SU-DHL-6 (cell line): ENCODE results near the gene CASKIN2.

Experiments used
- H2AFZ ChIP-seq: fragments of 200-600 bp; sonication (generic); 2 replicates; pipeline ENCODE4 v1.6.1; 2014; ENCODE audit warnings: low read depth, mild to moderate bottlenecking, moderate library complexity, mixed read lengths, antibody characterized with exemption, low read length; ENCODE audit not compliant: severe bottlenecking
- H3F3A ChIP-seq: fragments of 200-600 bp; shearing (Covaris generic); 2 replicates; pipeline ENCODE4 v1.6.0; 2016; ENCODE audit warnings: antibody characterized with exemption, mild to moderate bottlenecking; ENCODE audit not compliant: insufficient read depth
- H3K27ac ChIP-seq: fragments of 200-600 bp; sonication (generic); 2 replicates; pipeline ENCODE4 v1.5.1; 2016; ENCODE audit warnings: low read depth, mild to moderate bottlenecking, low read length, moderate library complexity, mixed read lengths
- H3K27me3 ChIP-seq: fragments of 200-600 bp; sonication (generic), shearing (Covaris generic); 2 replicates; pipeline ENCODE4 v1.6.0; 2014; ENCODE audit warnings: mild to moderate bottlenecking, low read length
- H3K36me3 ChIP-seq: fragments of 200-600 bp; sonication (generic); 2 replicates; pipeline ENCODE4 v1.6.1; 2014; ENCODE audit warnings: mild to moderate bottlenecking, low read length, mixed read lengths
- H3K4me2 ChIP-seq: fragments of 300-600, 200-600 bp; shearing (Covaris generic), sonication (generic); 2 replicates; pipeline ENCODE4 v1.6.0; 2014; ENCODE audit warnings: low read length, low read depth, mild to moderate bottlenecking; ENCODE audit not compliant: poor library complexity, severe bottlenecking
- H3K4me3 ChIP-seq: fragments of 200-600 bp; sonication (generic); 2 replicates; pipeline ENCODE4 v1.5.1; 2014; ENCODE audit warnings: antibody characterized with exemption, low read length, mild to moderate bottlenecking, mixed read lengths; ENCODE audit not compliant: insufficient read depth, poor library complexity, severe bottlenecking
- H3K79me2 ChIP-seq: fragments of 200-600 bp; sonication (generic); 2 replicates; pipeline ENCODE4 v1.6.1; 2014; ENCODE audit warnings: mild to moderate bottlenecking, low read length, moderate library complexity; ENCODE audit not compliant: insufficient read depth
- H3K9ac ChIP-seq: fragments of 200-600 bp; sonication (generic); 2 replicates; pipeline ENCODE4 v1.7.0; 2014; ENCODE audit warnings: mild to moderate bottlenecking, low read length
- H3K9me2 ChIP-seq: fragments of 200-600 bp; sonication (generic); replicated peaks from 2 replicates; pipeline ENCODE4 v1.6.1; 2014; ENCODE audit warnings: low read length; ENCODE audit not compliant: insufficient read depth
- H3K9me3 ChIP-seq: fragments of 200-600 bp; sonication (generic); 2 replicates; pipeline ENCODE4 v1.6.1; 2014; ENCODE audit warnings: low read length, mixed read lengths; ENCODE audit not compliant: insufficient read depth
- H4K20me1 ChIP-seq: fragments of 200-600 bp; sonication (generic); 2 replicates; pipeline ENCODE4 v1.6.1; 2014; ENCODE audit warnings: low read depth, mild to moderate bottlenecking, antibody characterized with exemption, low read length, moderate library complexity, mixed read lengths
- EZH2phosphoT487 ChIP-seq: fragments of 200-600 bp; sonication (generic), shearing (Covaris generic); conservative IDR thresholded peaks from 2 replicates; pipeline ENCODE4 v1.6.1; 2018; ENCODE audit warnings: mild to moderate bottlenecking, antibody characterized with exemption, low read length, moderate library complexity, mixed read lengths
- TF ChIP-seq, protein P1 (sequence below): fragments of 200-600 bp; sonication (generic); IDR thresholded peaks from one replicate; pipeline ENCODE4 v1.5.1; 2017; ENCODE audit warnings: antibody characterized with exemption, mild to moderate bottlenecking, low read length, moderate library complexity; ENCODE audit not compliant: insufficient read depth, poor library complexity, severe bottlenecking

Gene CASKIN2

DNA sequence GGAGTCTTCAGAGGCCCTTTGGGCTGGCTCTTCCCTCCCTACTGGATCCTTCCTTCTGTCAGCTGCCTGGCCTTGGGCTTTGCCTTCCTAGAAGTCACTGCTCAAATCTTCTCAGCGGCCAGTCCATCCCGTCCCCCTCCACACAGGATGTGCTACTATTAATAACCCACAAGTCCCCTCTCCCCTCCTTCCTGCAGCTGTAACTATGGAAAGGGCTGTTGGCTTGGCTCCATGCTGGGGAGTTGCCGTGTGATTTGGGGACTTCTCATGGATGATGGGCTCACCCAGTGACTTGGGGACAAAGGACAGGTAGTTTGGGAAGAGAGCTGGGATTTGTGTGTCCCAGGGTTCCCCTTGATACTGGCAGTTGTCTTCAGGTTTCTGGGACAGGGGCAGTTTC, 39.5 kb downstream of the CASKIN2 start:
- Histone ChIP-seq H4K20me1 (no peaks in the 10 kb centered on the region), H3K79me2 (no peaks in the 10 kb centered on the region), H3K9ac (no peak overlapping the region), H3K9me2 (no peaks in the 10 kb centered on the region), H3F3A (no peaks in the 10 kb centered on the region), H3K27me3 (no peaks in the 10 kb centered on the region), H3K4me2 (no peak overlapping the region), H3K9me3 (no peaks in the 10 kb centered on the region), H3K27ac (no peak overlapping the region), H3K36me3 (no peaks in the 10 kb centered on the region), H2AFZ (no peak overlapping the region), H3K4me3 (no peak overlapping the region)
- no peak for TF ChIP-seq EZH2phosphoT487
- TF ChIP-seq, protein P1, sequence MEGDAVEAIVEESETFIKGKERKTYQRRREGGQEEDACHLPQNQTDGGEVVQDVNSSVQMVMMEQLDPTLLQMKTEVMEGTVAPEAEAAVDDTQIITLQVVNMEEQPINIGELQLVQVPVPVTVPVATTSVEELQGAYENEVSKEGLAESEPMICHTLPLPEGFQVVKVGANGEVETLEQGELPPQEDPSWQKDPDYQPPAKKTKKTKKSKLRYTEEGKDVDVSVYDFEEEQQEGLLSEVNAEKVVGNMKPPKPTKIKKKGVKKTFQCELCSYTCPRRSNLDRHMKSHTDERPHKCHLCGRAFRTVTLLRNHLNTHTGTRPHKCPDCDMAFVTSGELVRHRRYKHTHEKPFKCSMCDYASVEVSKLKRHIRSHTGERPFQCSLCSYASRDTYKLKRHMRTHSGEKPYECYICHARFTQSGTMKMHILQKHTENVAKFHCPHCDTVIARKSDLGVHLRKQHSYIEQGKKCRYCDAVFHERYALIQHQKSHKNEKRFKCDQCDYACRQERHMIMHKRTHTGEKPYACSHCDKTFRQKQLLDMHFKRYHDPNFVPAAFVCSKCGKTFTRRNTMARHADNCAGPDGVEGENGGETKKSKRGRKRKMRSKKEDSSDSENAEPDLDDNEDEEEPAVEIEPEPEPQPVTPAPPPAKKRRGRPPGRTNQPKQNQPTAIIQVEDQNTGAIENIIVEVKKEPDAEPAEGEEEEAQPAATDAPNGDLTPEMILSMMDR, result no peak

DNA sequence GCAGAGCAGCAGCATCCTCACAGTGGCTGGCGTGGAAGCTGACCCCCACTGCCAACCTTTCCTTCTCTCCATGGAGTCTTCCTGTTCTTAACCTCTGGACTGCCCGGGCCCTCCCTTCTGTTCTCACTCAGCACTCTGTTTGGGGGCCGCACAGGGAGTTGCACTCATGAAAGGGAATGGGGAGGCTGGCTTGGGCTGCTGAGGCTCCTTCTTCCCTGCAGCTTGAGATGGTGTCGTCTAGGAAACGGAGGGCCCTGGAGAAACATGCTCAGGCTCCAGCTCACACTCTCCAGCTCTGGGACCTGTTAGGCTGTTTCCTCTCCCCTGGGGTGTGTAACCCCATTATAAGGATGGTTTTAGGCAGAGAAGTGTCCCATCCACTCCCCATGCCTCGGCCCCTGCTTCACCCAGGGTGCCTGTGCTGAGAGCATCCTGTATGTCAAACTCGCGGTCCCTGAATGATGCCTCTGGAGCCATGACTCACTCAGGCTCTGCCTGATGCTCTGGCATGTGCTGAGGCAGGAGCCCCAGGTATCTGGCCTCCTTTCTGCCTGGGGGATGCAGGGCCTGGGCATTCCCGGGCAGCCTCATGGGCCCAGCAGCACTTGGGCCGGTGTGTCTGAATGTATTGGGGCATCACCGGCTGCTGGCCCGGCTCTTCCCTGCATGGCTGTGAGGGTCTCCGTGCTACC, 40.0 kb downstream of the CASKIN2 start:
- no peak overlapping the region for H3K4me3 ChIP-seq
- TF ChIP-seq, protein P1, result no peak
- no peak for TF ChIP-seq EZH2phosphoT487
- H3K27me3 ChIP-seq, result no peaks in the 10 kb centered on the region
- no peaks in the 10 kb centered on the region for H4K20me1 ChIP-seq
- no peak overlapping the region for H3K9ac ChIP-seq
- no peak overlapping the region for H3K27ac ChIP-seq
- H3K4me2 ChIP-seq, result no peak overlapping the region
- no peaks in the 10 kb centered on the region for H3K9me2 ChIP-seq
- H3F3A ChIP-seq, result no peaks in the 10 kb centered on the region
- no peaks in the 10 kb centered on the region for H3K36me3 ChIP-seq
- no peak overlapping the region for H2AFZ ChIP-seq
- H3K9me3 ChIP-seq, result no peaks in the 10 kb centered on the region
- no peaks in the 10 kb centered on the region for H3K79me2 ChIP-seq

DNA sequence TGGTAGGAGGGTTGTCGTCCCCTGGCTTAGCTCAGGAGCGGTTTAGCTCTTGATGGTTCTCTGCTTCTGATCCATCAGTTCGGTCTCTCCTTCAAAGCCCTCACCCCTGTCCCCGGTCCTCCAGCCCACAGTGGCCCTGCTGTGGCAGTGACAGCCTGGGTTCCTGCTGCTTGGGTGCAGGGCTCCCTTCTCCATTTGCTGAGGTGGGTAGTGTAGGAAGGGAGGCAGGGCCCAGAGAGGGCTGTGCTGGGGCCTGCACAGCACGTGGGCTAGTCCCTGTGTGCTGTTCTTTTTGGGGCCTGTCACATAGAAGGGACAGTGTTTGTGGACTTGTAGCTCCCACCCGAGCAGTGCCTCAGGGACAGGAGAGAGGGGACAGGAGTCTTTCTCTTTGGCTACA, 40.6 kb downstream of the CASKIN2 start:
- no peaks in the 10 kb centered on the region for H3F3A ChIP-seq
- H3K9ac ChIP-seq, result no peak overlapping the region
- TF ChIP-seq, protein P1, result no peak
- no peak for TF ChIP-seq EZH2phosphoT487

More for the DNA sequence above, 40.6 kb downstream of the CASKIN2 start:
- Histone ChIP-seq H3K4me3 (no peak overlapping the region), H3K79me2 (no peaks in the 10 kb centered on the region), H3K9me3 (no peaks in the 10 kb centered on the region), H3K27ac (no peak overlapping the region), H4K20me1 (no peaks in the 10 kb centered on the region), H3K36me3 (no peaks in the 10 kb centered on the region), H3K27me3 (no peaks in the 10 kb centered on the region), H3K4me2 (no peak overlapping the region), H3K9me2 (no peaks in the 10 kb centered on the region), H2AFZ (no peak overlapping the region)
